WTC11 (cell line): ENCODE results near the gene TTC28. TPM values are rescaled to one million over a fixed set of nuclear protein-coding genes. Genes with fewer than 3 reads are reported as not detected.

Experiments used
- ATAC-seq: fragments of 200-7000 bp; cut with Tn5 transposase; 2 replicates; pipeline ENCODE4 v1.10.0; 2021; ENCODE audit warnings: mild to moderate bottlenecking, moderate library complexity
- CTCF ChIA-PET: fragments of 300-600 bp; sonication (Branson Sonifier 250); formaldehyde crosslinking; loops from one replicate; lab custom pipeline; 2021; ENCODE audit warnings: antibody characterized with exemption; lab: Charles Lee
- POLR2A ChIA-PET: fragments of 350-600 bp; sonication (Branson Sonifier 250); formaldehyde crosslinking; loops from one replicate; lab custom pipeline; 2021; ENCODE audit warnings: antibody characterized with exemption; lab: Charles Lee
- DNase-seq: peaks from one replicate; pipeline ENCODE4 v3.0.0; 2021; ENCODE audit warnings: low spot score
- H3K27ac Mint-ChIP-seq: 2 replicates; pipeline ENCODE4 v1.8.0; 2021; ENCODE audit warnings: mixed read lengths
- H3K27me3 Mint-ChIP-seq: 2 replicates; pipeline ENCODE4 v1.8.0; 2021; ENCODE audit warnings: low read depth, mild to moderate bottlenecking, moderate library complexity, mixed read lengths
- H3K36me3 Mint-ChIP-seq: 2 replicates; pipeline ENCODE4 v1.8.0; 2021; ENCODE audit warnings: mixed read lengths
- H3K4me1 Mint-ChIP-seq: 2 replicates; pipeline ENCODE4 v1.8.0; 2022; ENCODE audit warnings: mixed read lengths
- H3K4me3 Mint-ChIP-seq: 2 replicates; pipeline ENCODE4 v1.8.0; 2021; ENCODE audit warnings: mild to moderate bottlenecking, moderate library complexity, mixed read lengths
- H3K9me3 Mint-ChIP-seq: 2 replicates; pipeline ENCODE4 v1.8.0; 2021; ENCODE audit warnings: mixed read lengths
- AR ChIP-seq: fragments of 250-450 bp; sonication (Bioruptor Pico); IDR thresholded peaks from 2 replicates; pipeline ENCODE4 v1.9.0; 2021; ENCODE audit warnings: mild to moderate bottlenecking
- CBFB ChIP-seq: sonication (generic); formaldehyde crosslinking; IDR thresholded peaks from 2 replicates; pipeline ENCODE4 v1.8.1; 2022; ENCODE audit warnings: mild to moderate bottlenecking, low read depth, missing genetic modification reagents
- CREM ChIP-seq: sonication (generic); formaldehyde crosslinking; IDR thresholded peaks from 2 replicates; pipeline ENCODE4 v1.8.1; 2022; ENCODE audit warnings: mild to moderate bottlenecking, missing genetic modification reagents, moderate library complexity
- ELF4 ChIP-seq: sonication (generic); formaldehyde crosslinking; IDR thresholded peaks from 2 replicates; pipeline ENCODE4 v1.8.1; 2022; ENCODE audit warnings: low read depth, mild to moderate bottlenecking, moderate library complexity, missing genetic modification reagents
- ERG ChIP-seq: fragments of 250-450 bp; sonication (Bioruptor Pico); IDR thresholded peaks from 2 replicates; pipeline ENCODE4 v1.8.0; 2021; ENCODE audit warnings: mild to moderate bottlenecking
- GRHL2 ChIP-seq: fragments of 250-450 bp; sonication (Bioruptor Pico); IDR thresholded peaks from 2 replicates; pipeline ENCODE4 v1.8.0; 2022; ENCODE audit warnings: mild to moderate bottlenecking, moderate library complexity; ENCODE audit not compliant: insufficient replicate concordance, severe bottlenecking
- HMGXB4 ChIP-seq: sonication (generic); formaldehyde crosslinking; IDR thresholded peaks from 2 replicates; pipeline ENCODE4 v1.8.1; 2023; ENCODE audit warnings: mild to moderate bottlenecking, moderate library complexity, missing genetic modification reagents
- OVOL2 ChIP-seq: fragments of 250-450 bp; sonication (Bioruptor Pico); IDR thresholded peaks from 2 replicates; pipeline ENCODE4 v1.9.0; 2021; ENCODE audit warnings: mild to moderate bottlenecking, borderline replicate concordance
- PRRX2 ChIP-seq: fragments of 250-450 bp; sonication (Bioruptor Pico); IDR thresholded peaks from 2 replicates; pipeline ENCODE4 v1.8.0; 2021; ENCODE audit warnings: mild to moderate bottlenecking
- RELA ChIP-seq: sonication (generic); formaldehyde crosslinking; IDR thresholded peaks from 2 replicates; pipeline ENCODE4 v1.8.1; 2022; ENCODE audit warnings: missing genetic modification reagents, mild to moderate bottlenecking, borderline replicate concordance
- ZNF423 ChIP-seq: fragments of 250-450 bp; sonication (Bioruptor Pico); IDR thresholded peaks from 2 replicates; pipeline ENCODE4 v2.1.2; 2022; ENCODE audit warnings: mild to moderate bottlenecking, moderate library complexity
- total RNA-seq: library from RNA; stranded (reverse); gene quantifications from 3 replicates; pipeline ENCODE4 v1.2.3, GENCODE V29; 2021
- TF ChIP-seq, protein P1 (sequence below): sonication (generic); formaldehyde crosslinking; IDR thresholded peaks from 2 replicates; pipeline ENCODE4 v1.8.0; 2022; ENCODE audit warnings: mild to moderate bottlenecking, missing genetic modification reagents

Gene TTC28
- total RNA-seq, 1 experiment from 2014 or later = 13.0 TPM

DNA sequence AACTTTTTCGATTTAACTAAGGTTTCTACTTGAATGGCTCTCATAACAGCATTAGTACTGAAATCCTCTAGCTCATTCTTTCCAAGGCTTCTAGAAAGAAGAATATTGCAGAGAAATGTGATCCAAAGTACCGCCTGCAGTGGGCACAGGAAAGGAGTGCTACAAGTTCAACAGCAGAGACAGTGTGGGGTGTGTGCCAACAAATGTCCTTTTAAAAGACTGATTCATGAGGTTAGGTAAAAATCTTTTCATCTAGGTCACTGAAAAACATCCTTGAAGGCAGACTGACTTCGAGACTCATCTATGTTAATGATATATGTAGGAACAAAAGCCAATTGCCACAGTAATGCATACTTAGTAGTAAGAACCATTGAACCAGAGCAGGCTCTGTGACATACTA is 411.5 kb downstream of the TTC28 start (continued):
- TF ChIP-seq ERG = no peak

GRCh38 chr22:28260619-28261018 is 419.0 kb downstream of the TTC28 start:
- Mint-ChIP-seq H3K4me1 (0 out of 2 replicates have a peak, but pooled peaks cover 4% of the 10 kb centered on the region), H3K27me3 (no peaks in the 10 kb centered on the region), H3K36me3 (no peaks in the 10 kb centered on the region), H3K27ac (no peak overlapping the region), H3K9me3 (no peaks in the 10 kb centered on the region), H3K4me3 (no peak overlapping the region)
- TF ChIP-seq RELA (CRISPR knock-in tag) (no peak), PRRX2 (CRISPR knock-in tag) (no peak), OVOL2 (no peak), ZNF423 (CRISPR knock-in tag) (no peak)
- TF ChIP-seq, protein P1, sequence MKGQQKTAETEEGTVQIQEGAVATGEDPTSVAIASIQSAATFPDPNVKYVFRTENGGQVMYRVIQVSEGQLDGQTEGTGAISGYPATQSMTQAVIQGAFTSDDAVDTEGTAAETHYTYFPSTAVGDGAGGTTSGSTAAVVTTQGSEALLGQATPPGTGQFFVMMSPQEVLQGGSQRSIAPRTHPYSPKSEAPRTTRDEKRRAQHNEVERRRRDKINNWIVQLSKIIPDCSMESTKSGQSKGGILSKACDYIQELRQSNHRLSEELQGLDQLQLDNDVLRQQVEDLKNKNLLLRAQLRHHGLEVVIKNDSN = no peak
- DNase-seq = no peak
- no peak for ATAC-seq
- CTCF ChIA-PET = interaction anchor here (0.6 to 1.0 kb wide), 2 partner anchors 209 to 225 kb away, joined by 3 read pairs; no protein-coding TSS in a partner anchor
- POLR2A ChIA-PET = no interaction called here

- CTCF ChIA-PET = no interaction called here
- no peaks in the 10 kb centered on the region for H3K36me3 Mint-ChIP-seq
- no peak for DNase-seq
- TF ChIP-seq ERG = no peak
- no peak for TF ChIP-seq HMGXB4 (CRISPR knock-in tag)
- 0 out of 2 replicates have a peak, but pooled peaks cover 4% of the 10 kb centered on the region for H3K4me1 Mint-ChIP-seq
- ATAC-seq = no peak
- H3K27ac Mint-ChIP-seq = no peak overlapping the region
- POLR2A ChIA-PET = no interaction called here
- no peaks in the 10 kb centered on the region for H3K27me3 Mint-ChIP-seq
- H3K4me3 Mint-ChIP-seq = no peak overlapping the region
- H3K9me3 Mint-ChIP-seq = no peaks in the 10 kb centered on the region
Observed at GRCh38 chr22:28259774-28260312, 419.8 kb downstream of the TTC28 start.

DNA sequence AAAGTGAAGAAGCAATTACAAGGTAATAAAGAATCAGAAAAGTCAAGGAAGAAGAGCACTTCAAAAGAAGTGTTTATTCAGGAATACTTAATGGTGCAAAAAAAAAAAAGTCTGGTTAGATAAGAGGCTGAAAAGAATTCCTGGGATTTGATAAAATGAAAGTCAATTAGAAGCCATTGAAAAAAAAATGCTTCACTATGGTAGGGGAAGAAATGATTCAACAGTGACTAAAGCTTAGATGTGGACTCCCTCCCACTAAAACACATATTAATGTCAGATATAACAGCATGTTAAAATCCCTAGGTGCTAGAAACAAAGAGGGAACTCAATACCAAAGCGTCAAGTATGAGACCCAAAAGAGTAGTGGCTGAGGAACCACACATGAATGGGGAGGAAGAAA is 425.2 kb downstream of the TTC28 start:
- ChIA-PET CTCF (interaction anchor here (0.7 to 1.9 kb wide), 3 partner anchors 22 to 119 kb away, joined by 3 to 7 read pairs (median 4); no protein-coding TSS in a partner anchor), POLR2A (no interaction called here)
- H3K36me3 Mint-ChIP-seq = no peaks in the 10 kb centered on the region

More for the DNA sequence above, 425.2 kb downstream of the TTC28 start:
- no peaks in the 10 kb centered on the region for H3K4me1 Mint-ChIP-seq
- ATAC-seq = no peak
- peaks cover 5% of the 10 kb centered on the region for H3K27me3 Mint-ChIP-seq
- no peak for DNase-seq
- no peaks in the 10 kb centered on the region for H3K9me3 Mint-ChIP-seq
- H3K4me3 Mint-ChIP-seq = no peak overlapping the region
- no peak for TF ChIP-seq ELF4 (CRISPR knock-in tag)
- no peak for TF ChIP-seq AR (CRISPR knock-in tag)
- no peak for TF ChIP-seq CBFB
- no peak for TF ChIP-seq GRHL2
- TF ChIP-seq CREM (CRISPR knock-in tag) = no peak
- no peak overlapping the region for H3K27ac Mint-ChIP-seq
